ENCODE measurements around the gene PICALM.
"Not testable (repeated sequence)": the region's sequence is repeated elsewhere in the genome, so short reads cannot be mapped to it uniquely, and the experiment has no call there.

PICALM gene

GRCh38 chr11:86068951-86069407 lies at the start of gene PICALM:
Gene PICALM (minus strand): TSS chr11:86069084. CDS start chr11:86068780, 304 bp downstream.
- peak; percentile 96 to 97 for DNase-seq (ENCODE audit: low read depth in 2 of 2)

- no peak for DNase-seq (ENCODE audit: low read depth in 2 of 2)
These were observed 49.4 kb upstream of the PICALM start for GRCh38 chr11:86118253-86118652.

- no peak for DNase-seq (ENCODE audit: low read depth in 2 of 2)
These were observed 48.8 kb upstream of the PICALM start for GRCh38 chr11:86117712-86118063.

DNA sequence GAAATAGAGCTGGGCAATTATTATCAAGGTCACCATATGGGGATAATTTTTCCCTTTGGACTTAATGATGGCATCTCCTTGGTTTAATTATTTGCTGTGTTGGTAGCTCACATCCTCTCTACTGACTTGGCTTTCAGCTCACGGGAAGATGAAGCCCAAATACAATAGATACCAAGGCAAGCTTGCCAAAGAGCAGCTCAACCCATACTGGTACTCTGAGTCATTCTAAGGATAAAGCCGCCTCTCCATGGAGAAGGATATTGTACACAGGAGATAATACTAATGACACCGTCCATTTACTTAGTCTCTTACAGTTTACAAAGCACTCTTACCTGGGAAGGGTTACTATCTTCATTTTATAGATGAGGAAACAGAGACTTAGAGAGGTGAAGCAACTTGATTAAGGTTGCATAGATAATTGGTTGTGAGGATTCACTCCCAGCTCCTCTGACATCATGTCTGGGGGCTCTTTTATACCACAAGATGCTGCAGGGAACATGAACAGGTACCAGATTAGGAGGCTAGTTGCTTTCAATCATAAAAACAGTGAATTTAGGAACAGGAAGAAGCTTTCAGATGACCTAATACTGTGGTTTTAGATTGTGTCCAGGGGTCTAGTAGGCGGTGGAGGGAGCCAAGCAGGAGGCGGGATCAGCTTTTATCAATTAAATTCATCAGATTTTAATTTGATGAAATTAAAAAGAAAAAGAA lies 48.3 kb upstream of the PICALM start:
- no peak for DNase-seq (ENCODE audit: low read depth in 2 of 2)

DNA sequence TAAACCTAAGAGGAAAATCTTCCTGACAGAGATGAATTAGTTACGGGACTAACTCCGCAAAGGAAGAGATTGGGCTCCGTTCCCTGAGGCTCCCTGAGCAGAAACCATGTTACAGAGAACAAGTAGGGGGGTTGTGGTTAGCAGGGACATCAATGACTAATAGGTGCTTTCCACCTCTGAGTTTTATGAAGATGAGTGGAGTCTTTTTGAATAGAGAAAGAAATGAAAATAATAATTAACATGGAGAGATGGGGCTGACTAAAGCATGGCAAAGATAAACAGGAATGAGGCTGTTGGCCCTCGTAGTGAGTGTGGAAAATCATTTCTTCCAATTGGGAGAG lies 47.5 kb upstream of the PICALM start:
- DNase-seq (ENCODE audit: low read depth in 2 of 2), result no peak

GRCh38 chr11:86115542-86116385 lies 46.9 kb upstream of the PICALM start:
- no peak for DNase-seq (ENCODE audit: low read depth in 2 of 2)

DNA sequence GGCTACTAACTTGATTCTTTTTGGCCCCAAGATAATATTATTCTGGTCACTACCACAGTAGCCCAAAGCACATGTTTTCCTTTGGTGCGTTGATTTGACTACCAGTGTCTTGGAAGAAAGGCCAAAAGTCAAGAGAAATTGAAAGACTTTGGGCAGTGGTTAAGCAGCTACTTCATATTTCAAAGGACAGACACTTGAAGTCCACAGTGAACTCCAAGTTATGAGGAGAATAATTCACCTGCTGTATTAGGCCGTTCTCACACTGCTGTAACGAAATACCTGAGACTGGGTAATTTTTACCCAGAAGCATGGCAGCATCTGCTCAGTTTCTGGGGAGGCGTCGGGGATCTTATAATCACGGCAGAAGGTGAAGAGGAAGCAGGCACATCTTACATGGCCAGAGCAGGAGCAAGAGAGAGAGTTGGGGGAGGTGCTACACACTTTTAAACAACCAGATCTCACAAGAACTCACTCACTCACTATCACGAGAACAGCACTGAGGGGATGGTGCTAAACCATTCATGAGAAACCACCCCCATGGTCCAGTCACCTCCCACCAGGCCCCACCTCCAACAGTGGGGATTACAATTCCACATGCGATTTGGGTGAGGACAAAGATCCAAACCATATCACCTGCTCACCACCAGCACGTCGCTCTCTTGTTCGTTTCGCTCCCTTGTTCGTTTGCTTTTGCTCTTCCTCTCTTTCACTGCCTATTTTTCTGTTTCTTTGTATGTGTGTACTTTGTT lies 40.2 kb upstream of the PICALM start:
- no peak for DNase-seq (ENCODE audit: low read depth in 2 of 2)

GRCh38 chr11:86108191-86108590 lies 39.3 kb upstream of the PICALM start:
- DNase-seq (ENCODE audit: low read depth in 2 of 2), result no peak

DNA sequence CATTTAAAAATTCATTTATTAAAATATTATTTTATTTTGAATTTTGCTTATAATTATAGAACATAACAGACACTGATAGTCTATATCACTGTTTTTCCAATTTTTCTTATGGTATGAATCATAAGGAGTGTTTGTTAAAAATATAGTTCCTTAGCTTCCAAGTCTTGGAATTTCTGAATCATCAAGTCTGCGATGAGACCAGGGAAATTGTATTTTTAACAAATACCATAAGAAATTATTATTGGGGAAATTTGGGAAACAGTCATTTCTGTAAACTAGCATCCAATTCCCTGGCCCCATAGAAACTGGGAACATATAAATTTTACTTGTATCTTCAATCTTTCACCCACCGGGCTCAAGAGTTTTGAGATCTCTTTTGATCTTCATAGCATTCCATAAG lies 38.0 kb upstream of the PICALM start:
- no peak for DNase-seq (ENCODE audit: low read depth in 2 of 2)

- not testable (repeated sequence) for DNase-seq (ENCODE audit: low read depth in 2 of 2)
These were observed 37.1 kb upstream of the PICALM start for GRCh38 chr11:86106031-86106430.

DNA sequence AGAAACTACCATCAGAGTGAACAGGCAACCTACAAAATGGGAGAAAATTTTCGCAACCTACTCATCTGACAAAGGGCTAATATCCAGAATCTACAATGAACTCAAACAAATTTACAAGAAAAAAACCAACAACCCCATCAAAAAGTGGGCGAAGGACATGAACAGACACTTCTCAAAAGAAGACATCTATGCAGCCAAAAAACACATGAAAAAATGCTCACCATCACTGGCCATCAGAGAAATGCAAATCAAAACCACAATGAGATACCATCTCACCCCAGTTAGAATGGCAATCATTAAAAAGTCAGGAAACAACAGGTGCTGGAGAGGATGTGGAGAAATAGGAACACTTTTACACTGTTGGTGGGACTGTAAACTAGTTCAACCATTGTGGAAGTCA lies 36.7 kb upstream of the PICALM start:
- not testable (repeated sequence) for DNase-seq (ENCODE audit: low read depth in 2 of 2)

DNA sequence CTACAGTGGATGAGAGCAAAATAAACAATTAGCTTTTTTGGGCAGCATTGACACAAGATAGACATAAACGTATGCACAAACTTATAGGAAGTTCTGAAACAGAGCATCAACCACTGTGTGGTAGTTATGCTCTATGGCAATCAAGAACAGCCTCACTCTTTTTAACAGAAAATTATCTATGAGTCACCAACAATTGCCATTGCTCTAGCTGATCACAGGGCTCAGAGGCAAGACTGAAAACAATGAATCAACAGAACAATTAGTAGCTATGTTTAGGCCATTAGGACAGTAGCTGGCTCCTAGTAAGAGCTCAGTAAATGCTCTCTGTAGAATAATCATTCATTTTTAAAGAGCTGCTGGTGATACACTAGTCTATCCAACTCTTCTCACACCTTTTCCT lies 34.9 kb upstream of the PICALM start:
- no peak for DNase-seq (ENCODE audit: low read depth in 2 of 2)

DNA sequence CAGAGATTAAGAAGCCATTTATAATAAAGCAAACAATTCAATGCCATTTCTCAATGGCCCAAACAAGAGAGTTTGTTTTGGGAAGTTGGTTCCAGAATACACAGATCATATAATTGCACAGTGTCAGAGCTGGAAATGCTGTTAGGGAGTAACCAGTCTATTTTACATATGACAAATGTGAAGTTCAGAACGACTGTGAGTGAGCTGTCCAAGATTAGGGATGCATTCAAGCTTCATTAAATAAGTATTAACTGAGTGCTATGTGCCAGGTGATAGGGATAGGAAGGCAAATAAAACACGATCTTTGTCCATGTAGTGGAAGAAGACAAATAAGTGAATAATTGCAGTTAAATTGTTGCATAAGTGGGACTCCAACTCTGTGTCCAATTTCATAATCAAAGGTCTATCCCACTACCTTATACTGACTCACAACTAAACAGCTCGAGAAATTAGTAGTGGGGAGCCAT lies 33.1 kb upstream of the PICALM start:
- no peak for DNase-seq (ENCODE audit: low read depth in 2 of 2)

GRCh38 chr11:86101493-86101892 lies 32.6 kb upstream of the PICALM start:
- DNase-seq (ENCODE audit: low read depth in 2 of 2), result no peak

DNA sequence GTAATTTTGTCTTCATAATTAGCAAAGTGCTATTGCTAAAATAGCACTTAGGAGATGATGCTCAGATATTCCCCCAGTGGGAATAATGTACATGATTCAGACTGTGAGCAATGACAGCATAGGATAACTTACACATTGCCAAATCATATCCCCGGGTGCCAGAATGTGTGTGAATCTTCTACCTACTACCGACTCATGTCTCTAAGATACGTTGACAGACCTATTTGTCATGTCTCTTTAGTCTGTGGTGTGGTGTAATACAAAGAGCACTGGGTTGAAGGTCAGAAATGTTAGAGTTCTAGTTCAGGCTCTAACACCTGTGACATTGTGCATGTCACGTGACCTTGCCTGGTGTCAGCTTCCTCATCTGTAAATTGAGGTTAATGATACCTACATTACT lies 31.0 kb upstream of the PICALM start:
- DNase-seq (ENCODE audit: low read depth in 2 of 2), result no peak

DNA sequence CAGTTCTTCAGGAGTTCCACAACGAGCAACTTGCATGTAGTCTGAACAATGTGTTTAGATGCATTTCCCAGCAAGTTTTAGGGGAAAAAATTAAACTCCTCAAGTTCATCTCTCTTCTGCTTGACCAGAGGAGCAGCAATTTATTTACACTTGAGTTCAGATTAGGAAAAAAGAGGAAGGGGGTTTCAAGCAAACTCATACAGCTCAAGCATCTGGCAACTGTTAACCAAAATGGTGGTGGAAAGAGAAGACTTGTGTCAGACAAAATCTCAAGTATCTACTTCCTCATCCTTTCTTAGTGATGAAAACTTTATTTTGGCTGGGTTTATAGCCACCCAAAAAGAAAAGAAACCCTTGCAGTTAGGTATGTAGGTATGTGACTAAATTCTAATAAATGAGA lies 29.1 kb upstream of the PICALM start:
- no peak for DNase-seq (ENCODE audit: low read depth in 2 of 2)

DNA sequence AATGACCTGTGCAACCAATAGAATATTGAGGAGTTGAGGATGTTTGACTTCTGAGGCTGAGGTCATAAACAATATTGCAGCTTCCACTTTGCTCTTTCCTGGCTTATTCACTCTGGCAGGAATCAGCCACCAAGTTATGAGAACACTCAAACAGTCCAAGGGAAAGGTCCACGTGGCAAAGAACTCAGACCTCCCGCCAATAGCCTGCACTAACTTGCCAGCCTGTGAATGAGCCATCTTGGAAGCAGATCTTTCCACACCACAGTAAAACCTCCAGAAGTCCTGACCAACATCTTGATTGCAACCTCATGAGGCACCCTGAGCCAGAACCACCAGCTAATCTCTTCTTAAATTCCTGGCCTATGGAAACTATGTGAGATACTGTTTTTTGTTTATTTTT lies 22.7 kb upstream of the PICALM start:
- DNase-seq (ENCODE audit: low read depth in 2 of 2), result no peak

DNA sequence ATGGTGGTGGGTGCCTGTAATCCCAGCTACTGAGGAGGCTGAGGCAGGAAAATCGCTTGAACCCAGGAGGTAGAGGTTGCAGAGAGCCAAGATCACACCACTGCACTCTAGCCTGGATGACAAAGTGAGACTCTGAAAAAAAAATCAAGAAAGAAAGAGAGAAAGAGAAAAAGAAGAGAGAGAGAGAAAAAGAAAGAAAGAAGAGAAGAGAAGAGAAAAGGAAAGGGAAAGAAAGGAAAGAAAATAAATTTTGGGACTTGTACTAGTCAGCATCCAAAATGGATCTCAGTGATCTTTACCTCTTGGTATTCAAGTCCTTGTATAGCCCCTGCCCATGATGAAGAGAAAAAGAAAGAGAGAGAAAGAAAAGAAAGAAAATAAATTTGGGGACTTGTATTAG lies 22.2 kb upstream of the PICALM start:
- no peak for DNase-seq (ENCODE audit: low read depth in 2 of 2)

- no peak for DNase-seq (ENCODE audit: low read depth in 2 of 2)
These were observed 20.8 kb upstream of the PICALM start for GRCh38 chr11:86089659-86090058.

DNA sequence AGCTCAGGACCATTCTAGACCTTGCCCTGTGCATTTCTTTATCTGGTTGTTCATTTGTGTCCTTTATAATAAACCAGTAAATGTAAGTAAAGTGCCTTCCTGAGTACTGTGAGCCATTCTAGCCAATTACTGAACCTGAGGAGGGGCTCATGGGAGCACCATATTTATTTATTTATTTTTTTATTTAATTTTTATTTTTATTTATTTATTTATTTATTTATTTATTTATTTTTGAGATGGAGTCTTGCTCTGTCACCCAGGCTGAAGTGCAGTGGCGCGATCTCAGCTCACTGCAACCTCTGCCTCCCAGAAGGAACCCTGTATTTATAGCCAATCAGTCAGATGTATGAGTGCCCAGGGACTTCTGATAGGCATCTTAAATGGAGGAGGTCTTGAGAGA lies 18.8 kb upstream of the PICALM start:
- DNase-seq (ENCODE audit: low read depth in 2 of 2), result not testable (repeated sequence)

GRCh38 chr11:86087256-86087655 lies 18.4 kb upstream of the PICALM start:
- DNase-seq (ENCODE audit: low read depth in 2 of 2), result no peak

- DNase-seq (ENCODE audit: low read depth in 2 of 2), result no peak
These were observed 12.6 kb upstream of the PICALM start for GRCh38 chr11:86081455-86081854.

All from stimulated activated CD8-positive, alpha-beta memory T cell treated with anti-CD3 and anti-CD28 coated beads, Interleukin-15, amount 100 ng/mL, for 48 hours (primary cell).